Measurements from ENCODE around the gene TLK2. TPM values are rescaled to one million over a fixed set of nuclear protein-coding genes. Genes with fewer than 3 reads are reported as not detected.

TLK2 gene
- total RNA-seq, 1 experiment from 2014 or later = 42.9 TPM

DNA sequence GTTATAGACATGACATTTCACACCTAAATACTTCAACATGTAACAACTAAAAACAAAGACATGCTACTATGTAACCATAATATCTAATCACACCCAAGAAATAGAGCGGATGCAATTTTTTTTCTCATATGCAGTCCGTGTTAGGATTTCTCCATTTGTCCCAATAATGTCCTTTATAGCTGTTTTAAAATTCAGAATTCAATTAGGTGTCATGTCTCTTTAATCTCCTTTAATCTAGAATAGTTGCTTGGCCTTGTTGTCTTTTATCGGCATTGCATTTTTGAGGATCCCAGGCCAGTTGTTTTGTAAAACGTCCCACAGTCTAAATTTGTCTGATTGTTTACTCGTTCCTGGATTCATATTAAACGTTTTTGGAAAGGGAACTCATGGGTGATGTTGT is 163.3 kb downstream of the TLK2 start (continued):
- TF ChIP-seq NR1H2 (CRISPR knock-in tag; IDR thresholded peaks at IDR 0.05) (no peak), SMAD4 (CRISPR knock-in tag; IDR thresholded peaks at IDR 0.05) (no peak), ZNF671 (CRISPR knock-in tag; IDR thresholded peaks at IDR 0.05) (no peak)
- TF ChIP-seq, protein P1, sequence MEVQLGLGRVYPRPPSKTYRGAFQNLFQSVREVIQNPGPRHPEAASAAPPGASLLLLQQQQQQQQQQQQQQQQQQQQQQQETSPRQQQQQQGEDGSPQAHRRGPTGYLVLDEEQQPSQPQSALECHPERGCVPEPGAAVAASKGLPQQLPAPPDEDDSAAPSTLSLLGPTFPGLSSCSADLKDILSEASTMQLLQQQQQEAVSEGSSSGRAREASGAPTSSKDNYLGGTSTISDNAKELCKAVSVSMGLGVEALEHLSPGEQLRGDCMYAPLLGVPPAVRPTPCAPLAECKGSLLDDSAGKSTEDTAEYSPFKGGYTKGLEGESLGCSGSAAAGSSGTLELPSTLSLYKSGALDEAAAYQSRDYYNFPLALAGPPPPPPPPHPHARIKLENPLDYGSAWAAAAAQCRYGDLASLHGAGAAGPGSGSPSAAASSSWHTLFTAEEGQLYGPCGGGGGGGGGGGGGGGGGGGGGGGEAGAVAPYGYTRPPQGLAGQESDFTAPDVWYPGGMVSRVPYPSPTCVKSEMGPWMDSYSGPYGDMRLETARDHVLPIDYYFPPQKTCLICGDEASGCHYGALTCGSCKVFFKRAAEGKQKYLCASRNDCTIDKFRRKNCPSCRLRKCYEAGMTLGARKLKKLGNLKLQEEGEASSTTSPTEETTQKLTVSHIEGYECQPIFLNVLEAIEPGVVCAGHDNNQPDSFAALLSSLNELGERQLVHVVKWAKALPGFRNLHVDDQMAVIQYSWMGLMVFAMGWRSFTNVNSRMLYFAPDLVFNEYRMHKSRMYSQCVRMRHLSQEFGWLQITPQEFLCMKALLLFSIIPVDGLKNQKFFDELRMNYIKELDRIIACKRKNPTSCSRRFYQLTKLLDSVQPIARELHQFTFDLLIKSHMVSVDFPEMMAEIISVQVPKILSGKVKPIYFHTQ (CRISPR knock-in tag; IDR thresholded peaks at IDR 0.05) = no peak
- TF ChIP-seq, protein P2, sequence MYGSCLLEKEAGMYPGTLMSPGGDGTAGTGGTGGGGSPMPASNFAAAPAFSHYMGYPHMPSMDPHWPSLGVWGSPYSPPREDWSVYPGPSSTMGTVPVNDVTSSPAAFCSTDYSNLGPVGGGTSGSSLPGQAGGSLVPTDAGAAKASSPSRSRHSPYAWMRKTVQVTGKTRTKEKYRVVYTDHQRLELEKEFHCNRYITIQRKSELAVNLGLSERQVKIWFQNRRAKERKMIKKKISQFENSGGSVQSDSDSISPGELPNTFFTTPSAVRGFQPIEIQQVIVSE (CRISPR knock-in tag; IDR thresholded peaks at IDR 0.05; ENCODE audit: borderline replicate concordance) = no peak
- TF ChIP-seq, protein P3, sequence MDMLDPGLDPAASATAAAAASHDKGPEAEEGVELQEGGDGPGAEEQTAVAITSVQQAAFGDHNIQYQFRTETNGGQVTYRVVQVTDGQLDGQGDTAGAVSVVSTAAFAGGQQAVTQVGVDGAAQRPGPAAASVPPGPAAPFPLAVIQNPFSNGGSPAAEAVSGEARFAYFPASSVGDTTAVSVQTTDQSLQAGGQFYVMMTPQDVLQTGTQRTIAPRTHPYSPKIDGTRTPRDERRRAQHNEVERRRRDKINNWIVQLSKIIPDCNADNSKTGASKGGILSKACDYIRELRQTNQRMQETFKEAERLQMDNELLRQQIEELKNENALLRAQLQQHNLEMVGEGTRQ (CRISPR knock-in tag; IDR thresholded peaks at IDR 0.05) = no peak

DNA sequence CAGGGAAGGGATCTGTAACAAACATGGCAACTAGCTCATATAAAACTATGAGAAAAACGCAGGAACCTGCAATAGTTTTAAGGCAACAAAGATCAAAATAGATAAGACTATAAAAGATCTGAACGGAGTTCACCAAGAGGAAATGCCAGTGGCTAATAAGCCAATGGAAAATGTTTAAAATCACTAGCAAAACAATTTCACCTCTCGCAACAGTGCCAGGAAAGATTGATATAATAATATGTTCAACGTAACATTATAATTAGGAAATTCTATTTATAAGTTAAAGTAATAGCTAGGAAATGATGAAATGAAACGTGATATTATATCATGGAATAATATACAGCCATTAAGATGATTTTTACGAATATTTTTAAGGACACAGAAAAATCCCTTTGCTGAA is 164.9 kb downstream of the TLK2 start:
- DNase-seq (ENCODE audit: low spot score) = no peak
- POLR2A ChIA-PET = no interaction called here
- H3K36me3 Mint-ChIP-seq = no peaks in the 10 kb centered on the region
- ATAC-seq = no peak
- H3K27me3 Mint-ChIP-seq (ENCODE audit: low read depth) = no peaks in the 10 kb centered on the region
- no peaks in the 10 kb centered on the region for H3K9me3 Mint-ChIP-seq
- H3K27ac Mint-ChIP-seq = no peak overlapping the region
- H3K4me1 Mint-ChIP-seq = peaks cover 10% of the 10 kb centered on the region
- H3K4me3 Mint-ChIP-seq = no peak overlapping the region
- no peak for TF ChIP-seq NFYB (CRISPR knock-in tag; conservative IDR thresholded peaks at IDR 0.05; ENCODE audit: low read depth)
- TF ChIP-seq CREB1 (CRISPR knock-in tag; IDR thresholded peaks at IDR 0.05) = no peak
- TF ChIP-seq, protein P4, sequence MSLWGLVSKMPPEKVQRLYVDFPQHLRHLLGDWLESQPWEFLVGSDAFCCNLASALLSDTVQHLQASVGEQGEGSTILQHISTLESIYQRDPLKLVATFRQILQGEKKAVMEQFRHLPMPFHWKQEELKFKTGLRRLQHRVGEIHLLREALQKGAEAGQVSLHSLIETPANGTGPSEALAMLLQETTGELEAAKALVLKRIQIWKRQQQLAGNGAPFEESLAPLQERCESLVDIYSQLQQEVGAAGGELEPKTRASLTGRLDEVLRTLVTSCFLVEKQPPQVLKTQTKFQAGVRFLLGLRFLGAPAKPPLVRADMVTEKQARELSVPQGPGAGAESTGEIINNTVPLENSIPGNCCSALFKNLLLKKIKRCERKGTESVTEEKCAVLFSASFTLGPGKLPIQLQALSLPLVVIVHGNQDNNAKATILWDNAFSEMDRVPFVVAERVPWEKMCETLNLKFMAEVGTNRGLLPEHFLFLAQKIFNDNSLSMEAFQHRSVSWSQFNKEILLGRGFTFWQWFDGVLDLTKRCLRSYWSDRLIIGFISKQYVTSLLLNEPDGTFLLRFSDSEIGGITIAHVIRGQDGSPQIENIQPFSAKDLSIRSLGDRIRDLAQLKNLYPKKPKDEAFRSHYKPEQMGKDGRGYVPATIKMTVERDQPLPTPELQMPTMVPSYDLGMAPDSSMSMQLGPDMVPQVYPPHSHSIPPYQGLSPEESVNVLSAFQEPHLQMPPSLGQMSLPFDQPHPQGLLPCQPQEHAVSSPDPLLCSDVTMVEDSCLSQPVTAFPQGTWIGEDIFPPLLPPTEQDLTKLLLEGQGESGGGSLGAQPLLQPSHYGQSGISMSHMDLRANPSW (CRISPR knock-in tag; conservative IDR thresholded peaks at IDR 0.05; ENCODE audit: low read depth) = no peak
- TF ChIP-seq, protein P5, sequence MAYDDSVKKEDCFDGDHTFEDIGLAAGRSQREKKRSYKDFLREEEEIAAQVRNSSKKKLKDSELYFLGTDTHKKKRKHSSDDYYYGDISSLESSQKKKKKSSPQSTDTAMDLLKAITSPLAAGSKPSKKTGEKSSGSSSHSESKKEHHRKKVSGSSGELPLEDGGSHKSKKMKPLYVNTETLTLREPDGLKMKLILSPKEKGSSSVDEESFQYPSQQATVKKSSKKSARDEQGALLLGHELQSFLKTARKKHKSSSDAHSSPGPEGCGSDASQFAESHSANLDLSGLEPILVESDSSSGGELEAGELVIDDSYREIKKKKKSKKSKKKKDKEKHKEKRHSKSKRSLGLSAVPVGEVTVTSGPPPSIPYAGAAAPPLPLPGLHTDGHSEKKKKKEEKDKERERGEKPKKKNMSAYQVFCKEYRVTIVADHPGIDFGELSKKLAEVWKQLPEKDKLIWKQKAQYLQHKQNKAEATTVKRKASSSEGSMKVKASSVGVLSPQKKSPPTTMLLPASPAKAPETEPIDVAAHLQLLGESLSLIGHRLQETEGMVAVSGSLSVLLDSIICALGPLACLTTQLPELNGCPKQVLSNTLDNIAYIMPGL (CRISPR knock-in tag; IDR thresholded peaks at IDR 0.05) = no peak
- TF ChIP-seq MXD4 (CRISPR knock-in tag; IDR thresholded peaks at IDR 0.05; ENCODE audit: borderline replicate concordance) = no peak
- no peak for TF ChIP-seq ZBTB21 (CRISPR knock-in tag; IDR thresholded peaks at IDR 0.05; ENCODE audit: borderline replicate concordance)
- TF ChIP-seq, protein P6, sequence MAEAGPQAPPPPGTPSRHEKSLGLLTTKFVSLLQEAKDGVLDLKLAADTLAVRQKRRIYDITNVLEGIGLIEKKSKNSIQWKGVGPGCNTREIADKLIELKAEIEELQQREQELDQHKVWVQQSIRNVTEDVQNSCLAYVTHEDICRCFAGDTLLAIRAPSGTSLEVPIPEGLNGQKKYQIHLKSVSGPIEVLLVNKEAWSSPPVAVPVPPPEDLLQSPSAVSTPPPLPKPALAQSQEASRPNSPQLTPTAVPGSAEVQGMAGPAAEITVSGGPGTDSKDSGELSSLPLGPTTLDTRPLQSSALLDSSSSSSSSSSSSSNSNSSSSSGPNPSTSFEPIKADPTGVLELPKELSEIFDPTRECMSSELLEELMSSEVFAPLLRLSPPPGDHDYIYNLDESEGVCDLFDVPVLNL (CRISPR knock-in tag; IDR thresholded peaks at IDR 0.05; ENCODE audit: borderline replicate concordance, low read depth) = no peak
- TF ChIP-seq, protein P7, sequence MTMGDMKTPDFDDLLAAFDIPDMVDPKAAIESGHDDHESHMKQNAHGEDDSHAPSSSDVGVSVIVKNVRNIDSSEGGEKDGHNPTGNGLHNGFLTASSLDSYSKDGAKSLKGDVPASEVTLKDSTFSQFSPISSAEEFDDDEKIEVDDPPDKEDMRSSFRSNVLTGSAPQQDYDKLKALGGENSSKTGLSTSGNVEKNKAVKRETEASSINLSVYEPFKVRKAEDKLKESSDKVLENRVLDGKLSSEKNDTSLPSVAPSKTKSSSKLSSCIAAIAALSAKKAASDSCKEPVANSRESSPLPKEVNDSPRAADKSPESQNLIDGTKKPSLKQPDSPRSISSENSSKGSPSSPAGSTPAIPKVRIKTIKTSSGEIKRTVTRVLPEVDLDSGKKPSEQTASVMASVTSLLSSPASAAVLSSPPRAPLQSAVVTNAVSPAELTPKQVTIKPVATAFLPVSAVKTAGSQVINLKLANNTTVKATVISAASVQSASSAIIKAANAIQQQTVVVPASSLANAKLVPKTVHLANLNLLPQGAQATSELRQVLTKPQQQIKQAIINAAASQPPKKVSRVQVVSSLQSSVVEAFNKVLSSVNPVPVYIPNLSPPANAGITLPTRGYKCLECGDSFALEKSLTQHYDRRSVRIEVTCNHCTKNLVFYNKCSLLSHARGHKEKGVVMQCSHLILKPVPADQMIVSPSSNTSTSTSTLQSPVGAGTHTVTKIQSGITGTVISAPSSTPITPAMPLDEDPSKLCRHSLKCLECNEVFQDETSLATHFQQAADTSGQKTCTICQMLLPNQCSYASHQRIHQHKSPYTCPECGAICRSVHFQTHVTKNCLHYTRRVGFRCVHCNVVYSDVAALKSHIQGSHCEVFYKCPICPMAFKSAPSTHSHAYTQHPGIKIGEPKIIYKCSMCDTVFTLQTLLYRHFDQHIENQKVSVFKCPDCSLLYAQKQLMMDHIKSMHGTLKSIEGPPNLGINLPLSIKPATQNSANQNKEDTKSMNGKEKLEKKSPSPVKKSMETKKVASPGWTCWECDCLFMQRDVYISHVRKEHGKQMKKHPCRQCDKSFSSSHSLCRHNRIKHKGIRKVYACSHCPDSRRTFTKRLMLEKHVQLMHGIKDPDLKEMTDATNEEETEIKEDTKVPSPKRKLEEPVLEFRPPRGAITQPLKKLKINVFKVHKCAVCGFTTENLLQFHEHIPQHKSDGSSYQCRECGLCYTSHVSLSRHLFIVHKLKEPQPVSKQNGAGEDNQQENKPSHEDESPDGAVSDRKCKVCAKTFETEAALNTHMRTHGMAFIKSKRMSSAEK (CRISPR knock-in tag; IDR thresholded peaks at IDR 0.05; ENCODE audit: borderline replicate concordance) = no peak
- TF ChIP-seq ZNF121 (CRISPR knock-in tag; IDR thresholded peaks at IDR 0.05) = no peak
- TF ChIP-seq RELA (CRISPR knock-in tag; IDR thresholded peaks at IDR 0.05; ENCODE audit: borderline replicate concordance) = no peak
- TF ChIP-seq, protein P8, sequence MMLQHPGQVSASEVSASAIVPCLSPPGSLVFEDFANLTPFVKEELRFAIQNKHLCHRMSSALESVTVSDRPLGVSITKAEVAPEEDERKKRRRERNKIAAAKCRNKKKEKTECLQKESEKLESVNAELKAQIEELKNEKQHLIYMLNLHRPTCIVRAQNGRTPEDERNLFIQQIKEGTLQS (CRISPR knock-in tag; conservative IDR thresholded peaks at IDR 0.05) = no peak
- TF ChIP-seq, protein P9, sequence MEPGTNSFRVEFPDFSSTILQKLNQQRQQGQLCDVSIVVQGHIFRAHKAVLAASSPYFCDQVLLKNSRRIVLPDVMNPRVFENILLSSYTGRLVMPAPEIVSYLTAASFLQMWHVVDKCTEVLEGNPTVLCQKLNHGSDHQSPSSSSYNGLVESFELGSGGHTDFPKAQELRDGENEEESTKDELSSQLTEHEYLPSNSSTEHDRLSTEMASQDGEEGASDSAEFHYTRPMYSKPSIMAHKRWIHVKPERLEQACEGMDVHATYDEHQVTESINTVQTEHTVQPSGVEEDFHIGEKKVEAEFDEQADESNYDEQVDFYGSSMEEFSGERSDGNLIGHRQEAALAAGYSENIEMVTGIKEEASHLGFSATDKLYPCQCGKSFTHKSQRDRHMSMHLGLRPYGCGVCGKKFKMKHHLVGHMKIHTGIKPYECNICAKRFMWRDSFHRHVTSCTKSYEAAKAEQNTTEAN (CRISPR knock-in tag; IDR thresholded peaks at IDR 0.05) = no peak
- TF ChIP-seq ATF1 (CRISPR knock-in tag; IDR thresholded peaks at IDR 0.05) = no peak
- TF ChIP-seq SOX15 (CRISPR knock-in tag; IDR thresholded peaks at IDR 0.05) = no peak
- CTCF ChIA-PET = no interaction called here
